Stimulated activated CD4-positive, alpha-beta T cell treated with anti-CD3 and anti-CD28 coated beads, TNF-alpha, amount 100 ng/mL, for 48 hours (primary cell): ENCODE results near the gene CALML6.
"Not testable (repeated sequence)": the region's sequence is repeated elsewhere in the genome, so short reads cannot be mapped to it uniquely, and the experiment has no call there.

ENCODE experiments used
- DNase-seq, 3 donors: peaks; one replicate each; pipeline ENCODE4 v3.0.0-alpha.2; 2020; ENCODE audit warnings: low read depth in 3 of 3

The CALML6 gene

GRCh38 chr1:1925437-1926345 is 10.6 kb downstream of the CALML6 start:
- no peak for DNase-seq

DNA sequence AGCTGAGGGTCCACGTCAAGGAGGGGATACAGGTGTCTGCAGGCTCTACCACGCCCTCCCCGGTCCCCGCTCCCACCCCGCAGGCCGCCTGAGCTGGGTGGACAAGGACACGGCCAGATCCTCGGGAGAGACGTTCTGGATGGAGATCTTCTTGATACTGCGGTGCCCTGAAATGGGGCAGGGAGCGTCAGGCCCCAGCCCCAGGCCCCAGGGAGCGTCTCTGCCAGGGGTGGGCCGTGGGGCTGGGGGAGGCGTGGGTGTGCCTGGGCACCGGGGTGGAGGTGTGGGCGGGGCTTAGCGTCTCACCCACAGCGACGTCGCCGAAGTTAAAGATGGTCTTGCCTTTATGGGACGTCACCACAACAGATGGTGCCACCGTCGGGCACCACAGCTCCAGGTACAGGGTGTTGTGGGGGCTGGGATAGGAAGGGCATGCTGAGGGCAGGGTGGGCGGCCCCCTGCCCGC is 11.3 kb downstream of the CALML6 start:
- DNase-seq, result no peak

- no peak for DNase-seq
These were observed 12.0 kb downstream of the CALML6 start for GRCh38 chr1:1926886-1927660.

GRCh38 chr1:1927751-1928150 is 12.7 kb downstream of the CALML6 start:
- DNase-seq, result no peak

- no peak for DNase-seq
These were observed 13.4 kb downstream of the CALML6 start for GRCh38 chr1:1928231-1929101.

- no peak for DNase-seq
These were observed 14.1 kb downstream of the CALML6 start for GRCh38 chr1:1929102-1929638.

DNA sequence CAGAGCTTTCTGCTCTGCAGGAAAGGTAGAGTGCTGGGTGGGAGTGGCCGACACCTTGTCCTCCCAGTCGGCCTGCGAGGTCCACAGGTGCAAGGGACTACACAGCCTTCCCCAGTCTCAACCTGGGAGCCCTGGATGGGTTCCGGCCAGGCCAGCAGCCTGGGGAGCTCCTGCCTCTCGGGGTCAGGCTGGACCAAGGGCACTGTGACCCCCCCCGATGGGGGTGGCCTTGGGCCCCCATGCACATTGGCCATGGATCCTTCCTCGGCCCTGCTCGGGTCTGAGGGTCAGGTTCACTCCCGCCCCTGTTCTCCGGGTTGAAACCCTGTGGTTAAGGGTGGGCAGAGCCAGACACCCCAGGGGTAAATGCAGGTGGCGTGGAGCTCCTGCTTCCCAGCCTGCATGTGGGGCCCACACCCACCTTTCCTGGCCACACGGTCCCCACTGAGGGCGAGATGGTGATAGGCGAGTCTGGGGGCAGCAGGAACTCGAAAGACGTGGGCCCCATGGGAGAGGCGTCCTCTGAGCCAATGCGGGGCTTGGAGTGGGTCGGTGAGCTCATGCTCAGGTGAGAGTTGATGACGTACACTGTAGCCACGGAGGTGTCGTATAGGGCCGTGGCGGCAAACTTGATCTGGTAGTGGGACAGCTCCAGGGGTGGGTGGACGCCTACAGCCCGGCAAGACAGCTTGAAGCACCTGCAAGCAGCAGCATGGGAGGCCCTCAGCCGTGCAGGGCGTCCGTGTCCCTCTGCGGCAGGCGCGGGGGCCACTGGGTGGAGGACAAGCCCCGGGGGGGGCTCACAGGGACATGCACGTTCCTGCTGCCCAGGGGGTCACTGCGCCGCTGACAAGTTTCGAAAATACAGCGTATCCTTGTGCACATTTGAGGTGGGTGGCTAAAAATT is 14.8 kb downstream of the CALML6 start:
- DNase-seq, result no peak

DNA sequence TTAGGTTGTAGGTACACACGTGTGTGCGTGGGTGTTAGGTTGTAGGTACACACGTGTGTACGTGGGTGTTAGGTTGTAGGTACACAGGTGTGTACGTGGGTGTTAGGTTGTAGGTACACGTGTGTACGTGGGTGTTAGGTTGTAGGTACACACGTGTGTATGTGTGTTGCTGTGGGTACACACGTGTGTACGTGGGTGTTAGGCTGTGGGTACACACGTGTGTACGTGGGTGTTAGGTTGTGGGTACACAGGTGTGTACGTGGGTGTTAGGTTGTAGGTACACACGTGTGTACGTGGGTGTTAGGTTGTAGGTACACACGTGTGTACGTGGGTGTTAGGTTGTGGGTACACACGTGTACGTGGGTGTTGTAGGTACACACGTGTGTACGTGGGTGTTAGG is 19.8 kb downstream of the CALML6 start:
- DNase-seq, result not testable (repeated sequence)

GRCh38 chr1:1937061-1937460 is 22.0 kb downstream of the CALML6 start:
- DNase-seq, result no peak

GRCh38 chr1:1937549-1938275 is 22.7 kb downstream of the CALML6 start:
- no peak for DNase-seq

- no peak for DNase-seq
These were observed 23.2 kb downstream of the CALML6 start for GRCh38 chr1:1938276-1938573.

DNA sequence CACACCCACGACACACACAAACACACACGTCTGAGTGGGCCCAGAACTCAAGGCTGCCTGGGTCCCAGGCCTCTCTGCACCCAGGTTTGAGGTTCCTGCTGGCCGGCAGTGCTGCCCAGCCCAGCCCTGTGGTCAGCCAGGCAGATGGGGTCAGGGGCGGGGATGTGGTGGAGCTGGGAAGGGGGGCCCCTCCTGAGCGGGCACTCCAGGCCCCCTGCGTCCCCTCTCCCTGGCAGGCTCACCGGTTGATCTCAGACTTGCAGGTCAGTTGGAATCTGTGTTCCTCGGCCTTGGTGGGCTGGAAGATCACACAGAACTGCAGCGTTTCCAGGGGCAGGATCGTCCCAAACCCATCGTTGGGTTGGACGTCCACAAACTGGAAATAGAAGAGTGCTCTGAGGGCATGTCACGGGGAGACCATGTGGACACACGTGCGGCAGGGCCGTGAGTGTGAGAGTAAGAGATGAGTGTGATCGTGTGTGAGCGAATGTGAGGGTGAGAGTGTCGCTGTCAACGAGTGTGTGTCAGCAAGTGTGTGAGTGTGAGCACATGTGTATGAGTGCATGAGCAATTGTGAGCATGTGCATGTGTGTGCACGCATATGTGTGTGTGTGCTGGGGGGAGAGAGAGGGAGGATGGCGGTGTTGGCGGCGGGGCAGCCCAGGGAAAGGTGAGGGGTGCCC is 23.7 kb downstream of the CALML6 start:
- DNase-seq, result no peak

DNA sequence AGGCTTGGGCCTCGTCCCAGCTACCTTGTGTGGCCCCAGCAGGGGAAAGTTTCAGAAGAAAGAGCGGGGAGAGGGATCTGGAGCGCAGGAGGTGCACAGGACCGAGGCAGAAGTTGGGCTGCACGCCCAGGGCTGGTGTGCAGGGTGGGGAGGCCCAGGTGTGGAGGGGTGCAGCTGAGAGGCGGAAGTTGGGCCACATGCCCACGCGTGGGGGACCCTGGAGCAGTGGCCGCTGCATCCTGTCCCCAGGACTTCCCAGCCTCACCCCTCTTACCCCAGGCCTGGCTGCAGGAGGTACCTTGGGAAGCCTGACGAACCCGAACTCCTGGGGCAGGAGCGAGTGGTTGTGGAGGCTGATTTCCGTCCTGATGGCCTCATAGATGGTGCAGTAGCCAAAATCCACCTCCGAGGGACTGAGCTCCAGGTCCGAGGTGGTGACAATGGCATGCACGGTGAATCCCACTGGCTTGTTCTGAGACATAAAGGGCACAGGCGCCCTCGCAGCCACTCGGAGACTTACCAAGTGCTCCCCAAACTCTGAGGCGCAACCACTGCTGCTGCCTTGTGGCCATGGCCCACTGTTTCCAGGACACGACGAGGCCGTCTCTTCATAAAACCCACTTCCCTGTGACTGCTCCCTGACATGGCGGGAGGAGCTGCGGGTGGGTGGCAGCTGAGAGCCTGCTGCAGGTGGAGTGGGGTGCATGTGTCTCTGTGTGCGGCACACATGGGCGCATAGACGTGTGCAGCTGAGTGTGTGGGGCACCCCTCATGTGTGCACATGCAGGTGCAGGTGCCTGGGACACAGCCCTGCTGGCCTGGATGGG is 24.4 kb downstream of the CALML6 start:
- DNase-seq, result no peak

GRCh38 chr1:1940123-1940425 is 25.0 kb downstream of the CALML6 start:
- no peak for DNase-seq

GRCh38 chr1:1941211-1941841 is 26.3 kb downstream of the CALML6 start:
- no peak for DNase-seq

DNA sequence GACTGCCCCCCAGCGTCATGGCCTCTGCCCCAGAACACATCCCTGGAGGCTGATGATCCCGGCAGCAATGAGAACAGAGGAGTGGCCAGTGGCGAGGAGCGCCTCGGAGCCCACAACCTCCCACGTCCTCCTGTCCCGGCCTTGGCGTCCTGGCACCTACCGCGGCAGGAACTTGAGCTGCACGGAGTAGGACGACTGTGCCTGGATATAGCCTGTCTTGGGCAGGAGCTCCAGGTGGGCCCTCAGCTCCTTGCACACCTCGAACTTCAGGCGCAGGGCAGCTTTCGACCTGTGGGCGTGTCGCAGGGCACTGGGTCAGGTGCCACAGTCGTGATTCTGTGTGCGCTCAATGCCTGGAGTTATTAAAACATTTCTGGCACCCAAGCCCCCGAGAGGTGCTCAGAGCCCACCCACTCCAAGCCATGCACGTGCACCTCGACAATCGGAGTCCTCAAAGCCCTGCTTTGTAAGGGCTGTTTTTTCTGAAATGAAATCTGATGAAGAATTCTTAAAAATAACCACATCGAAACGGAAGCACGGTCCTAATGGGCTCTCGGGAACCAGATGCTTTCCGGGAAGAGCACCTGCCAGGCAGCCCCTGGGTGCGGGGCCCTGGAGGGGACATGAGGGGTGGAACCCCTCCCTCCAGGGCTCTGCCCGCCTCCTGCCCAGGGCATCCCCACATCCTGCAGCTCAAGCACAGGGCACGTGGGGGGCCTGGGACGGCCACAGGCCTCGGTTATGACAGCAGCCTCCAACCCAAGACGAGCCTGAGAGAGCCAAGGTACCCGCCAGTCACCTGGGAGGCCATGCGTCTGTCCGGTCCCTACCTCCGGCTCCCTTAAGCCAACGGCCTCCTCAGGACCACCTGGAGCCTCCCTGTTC is 27.1 kb downstream of the CALML6 start:
- no peak for DNase-seq
